Measurements from ENCODE around the gene RFTN2. TPM values are rescaled to one million over a fixed set of nuclear protein-coding genes. Genes with fewer than 3 reads are reported as not detected.
A peak's percentile ranks its signal among the peaks of the same experiment; 100 is the strongest.

Gene RFTN2
- total RNA-seq, 2 donors from 2014 or later = 0.55 TPM

GRCh38 chr2:197675711-197676188, 363 bp upstream of the RFTN2 start:
- Mint-ChIP-seq H3K4me1 (peaks cover 16% of the 10 kb centered on the region), H3K27me3 (ENCODE audit: insufficient read depth) (no peaks in the 10 kb centered on the region), H3K36me3 (ENCODE audit: low read depth) (no peaks in the 10 kb centered on the region), H3K27ac (no peak overlapping the region), H3K4me3 (peak overlapping the region; percentile 30), H3K9me3 (no peaks in the 10 kb centered on the region)
- TF ChIP-seq CTCF (conservative IDR thresholded peaks at IDR 0.05) = no peak
- WGBS, 2 experiments (ENCODE audit: insufficient coverage in 1 of 2, insufficient read length in 1 of 2) = 24% methylated on average over 5 of the region's 6 CpGs; no CpG with 5 or more reads in 1 of the 2 experiments
- peak; percentile 67 for DNase-seq
- no peaks in the 10 kb centered on the region for H3K9me3 ChIP-seq (ENCODE audit: control insufficient read depth, low read length)
- peak overlapping the region; percentile 88 for H3K27ac ChIP-seq (ENCODE audit: low read depth, low read length)
- no peaks in the 10 kb centered on the region for H3K4me1 ChIP-seq (ENCODE audit: control insufficient read depth, insufficient read depth, low read length)
- H3K27me3 ChIP-seq (ENCODE audit: control insufficient read depth, insufficient read depth, low read length, poor library complexity, severe bottlenecking) = no peaks in the 10 kb centered on the region
- no peaks in the 10 kb centered on the region for H3K36me3 ChIP-seq (ENCODE audit: control insufficient read depth, insufficient read depth, low read length)
- peak overlapping the region; percentile 61 for H3K4me3 ChIP-seq (ENCODE audit: low read length)
- H3K9ac ChIP-seq (ENCODE audit: extremely low read depth, low read length, poor library complexity, severe bottlenecking) = peak overlapping the region; percentile 45

GRCh38 chr2:197674591-197674990, 796 bp downstream of the RFTN2 start:
- no peaks in the 10 kb centered on the region for H3K27me3 ChIP-seq (ENCODE audit: control insufficient read depth, insufficient read depth, low read length, poor library complexity, severe bottlenecking)
- Mint-ChIP-seq H3K27ac (no peak overlapping the region), H3K27me3 (ENCODE audit: insufficient read depth) (no peaks in the 10 kb centered on the region), H3K4me3 (no peak overlapping the region), H3K36me3 (ENCODE audit: low read depth) (no peaks in the 10 kb centered on the region), H3K4me1 (peaks cover 16% of the 10 kb centered on the region), H3K9me3 (no peaks in the 10 kb centered on the region)
- no peaks in the 10 kb centered on the region for H3K36me3 ChIP-seq (ENCODE audit: control insufficient read depth, insufficient read depth, low read length)
- H3K9ac ChIP-seq (ENCODE audit: extremely low read depth, low read length, poor library complexity, severe bottlenecking) = no peak overlapping the region
- no peak for TF ChIP-seq CTCF (conservative IDR thresholded peaks at IDR 0.05)
- H3K27ac ChIP-seq (ENCODE audit: low read depth, low read length) = no peak overlapping the region
- DNase-seq = no peak
- H3K4me1 ChIP-seq (ENCODE audit: control insufficient read depth, insufficient read depth, low read length) = no peaks in the 10 kb centered on the region
- no peaks in the 10 kb centered on the region for H3K9me3 ChIP-seq (ENCODE audit: control insufficient read depth, low read length)
- WGBS, 2 experiments (ENCODE audit: insufficient coverage in 1 of 2, insufficient read length in 1 of 2) = 70 to 79% methylated on average over 3 of the region's 3 CpGs
- peak overlapping the region; percentile 61 for H3K4me3 ChIP-seq (ENCODE audit: low read length)

GRCh38 chr2:197674060-197674459, 1.3 kb downstream of the RFTN2 start:
- no CpG with 5 or more reads among the region's 1 CpG for WGBS, 2 experiments (ENCODE audit: insufficient coverage in 1 of 2, insufficient read length in 1 of 2)

More at GRCh38 chr2:197674060-197674459, 1.3 kb downstream of the RFTN2 start:
- H3K27ac ChIP-seq (ENCODE audit: low read depth, low read length) = no peak overlapping the region
- H3K27me3 ChIP-seq (ENCODE audit: control insufficient read depth, insufficient read depth, low read length, poor library complexity, severe bottlenecking) = no peaks in the 10 kb centered on the region
- no peaks in the 10 kb centered on the region for H3K9me3 ChIP-seq (ENCODE audit: control insufficient read depth, low read length)
- Mint-ChIP-seq H3K36me3 (ENCODE audit: low read depth) (no peaks in the 10 kb centered on the region), H3K27ac (no peak overlapping the region), H3K27me3 (ENCODE audit: insufficient read depth) (no peaks in the 10 kb centered on the region), H3K9me3 (no peaks in the 10 kb centered on the region), H3K4me3 (no peak overlapping the region), H3K4me1 (peaks cover 16% of the 10 kb centered on the region)
- H3K4me3 ChIP-seq (ENCODE audit: low read length) = no peak overlapping the region
- H3K9ac ChIP-seq (ENCODE audit: extremely low read depth, low read length, poor library complexity, severe bottlenecking) = no peak overlapping the region
- DNase-seq = no peak
- H3K4me1 ChIP-seq (ENCODE audit: control insufficient read depth, insufficient read depth, low read length) = no peaks in the 10 kb centered on the region
- no peaks in the 10 kb centered on the region for H3K36me3 ChIP-seq (ENCODE audit: control insufficient read depth, insufficient read depth, low read length)
- no peak for TF ChIP-seq CTCF (conservative IDR thresholded peaks at IDR 0.05)

Measured in endodermal cell (in vitro differentiated cells).